BE2C (cell line): ENCODE results near the gene TVP23C.

Experiments
- DNase-seq: peaks from one replicate; pipeline ENCODE4 v3.0.0-alpha.2; 2020
- H3K27me3 ChIP-seq: fragments of 250-450 bp; sonication (Bioruptor Pico); 2 replicates; pipeline ENCODE4 v1.5.1; 2020; ENCODE audit warnings: mild to moderate bottlenecking
- H3K36me3 ChIP-seq: fragments of 250-450 bp; sonication (Bioruptor Pico); 2 replicates; pipeline ENCODE4 v1.5.1; 2020; ENCODE audit warnings: mild to moderate bottlenecking
- H3K4me1 ChIP-seq: fragments of 250-450 bp; sonication (Bioruptor Pico); 2 replicates; pipeline ENCODE4 v1.5.1; 2020
- H3K4me3 ChIP-seq: 2 replicates; pipeline ENCODE4 v1.5.1; 2011; ENCODE audit warnings: low read depth, low read length
- H3K9me3 ChIP-seq: fragments of 250-450 bp; sonication (Bioruptor Pico); 2 replicates; pipeline ENCODE4 v1.5.1; 2020
- TF ChIP-seq, protein P1 (sequence below): IDR thresholded peaks from 2 replicates; pipeline ENCODE4 v1.5.1; 2012; ENCODE audit warnings: mild to moderate bottlenecking, low read depth, low read length

The TVP23C gene

DNA sequence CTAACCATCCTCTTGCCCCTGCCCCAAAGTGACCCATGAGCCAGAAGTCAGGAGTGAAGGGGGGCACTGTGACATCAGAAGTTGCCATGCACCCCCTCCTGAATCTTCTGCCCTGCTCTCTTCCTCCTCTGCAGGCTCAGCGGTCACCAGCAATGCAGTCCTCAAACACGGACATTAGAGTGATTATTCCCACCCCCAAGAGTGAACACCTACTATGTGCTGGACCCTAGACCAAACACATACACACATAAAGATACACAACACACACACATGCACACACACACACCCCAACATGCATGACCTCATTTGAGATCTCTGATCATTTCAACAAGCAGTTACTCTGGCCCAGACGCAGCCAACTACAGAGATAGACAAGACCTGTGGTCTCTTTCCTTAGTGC lies 95.7 kb downstream of the TVP23C start, which contains the start of gene CDRT4:
Gene CDRT4, minus strand, starts transcription at position 30 of the 400 bp plus-strand sequence. CDS start 27,383 bp downstream, outside the sequence.
- TF ChIP-seq, protein P1, sequence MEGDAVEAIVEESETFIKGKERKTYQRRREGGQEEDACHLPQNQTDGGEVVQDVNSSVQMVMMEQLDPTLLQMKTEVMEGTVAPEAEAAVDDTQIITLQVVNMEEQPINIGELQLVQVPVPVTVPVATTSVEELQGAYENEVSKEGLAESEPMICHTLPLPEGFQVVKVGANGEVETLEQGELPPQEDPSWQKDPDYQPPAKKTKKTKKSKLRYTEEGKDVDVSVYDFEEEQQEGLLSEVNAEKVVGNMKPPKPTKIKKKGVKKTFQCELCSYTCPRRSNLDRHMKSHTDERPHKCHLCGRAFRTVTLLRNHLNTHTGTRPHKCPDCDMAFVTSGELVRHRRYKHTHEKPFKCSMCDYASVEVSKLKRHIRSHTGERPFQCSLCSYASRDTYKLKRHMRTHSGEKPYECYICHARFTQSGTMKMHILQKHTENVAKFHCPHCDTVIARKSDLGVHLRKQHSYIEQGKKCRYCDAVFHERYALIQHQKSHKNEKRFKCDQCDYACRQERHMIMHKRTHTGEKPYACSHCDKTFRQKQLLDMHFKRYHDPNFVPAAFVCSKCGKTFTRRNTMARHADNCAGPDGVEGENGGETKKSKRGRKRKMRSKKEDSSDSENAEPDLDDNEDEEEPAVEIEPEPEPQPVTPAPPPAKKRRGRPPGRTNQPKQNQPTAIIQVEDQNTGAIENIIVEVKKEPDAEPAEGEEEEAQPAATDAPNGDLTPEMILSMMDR, result no peak
- no peak for DNase-seq
- no peak within 1 kb of the TSS for H3K4me3 ChIP-seq
- H3K4me1 ChIP-seq, result peaks cover 4% of the 10 kb centered on the region
- no peaks in the 10 kb centered on the region for H3K27me3 ChIP-seq
- H3K36me3 ChIP-seq, result no peaks in the 10 kb centered on the region
- H3K9me3 ChIP-seq, result no peaks in the 10 kb centered on the region

DNA sequence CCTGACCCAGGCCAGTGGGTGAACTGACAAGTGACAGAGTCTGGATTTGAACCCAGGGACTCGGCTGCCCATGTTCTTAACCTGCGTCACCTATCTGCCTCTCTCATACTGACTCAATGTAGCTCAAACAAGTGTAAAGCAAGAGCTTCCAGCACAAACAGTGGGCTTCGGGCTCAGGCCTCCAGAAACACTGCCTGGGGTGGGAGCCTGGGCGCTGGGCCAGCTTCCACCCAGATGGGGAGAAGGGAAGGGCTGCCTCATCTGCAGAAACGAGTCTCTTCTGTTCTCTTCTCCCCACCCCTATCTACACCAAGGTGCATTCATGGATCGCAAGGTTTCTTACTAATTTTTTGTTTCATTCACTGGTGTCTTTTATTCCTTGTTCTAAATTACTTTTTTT lies 97.2 kb downstream of the TVP23C start:
- TF ChIP-seq, protein P1, result no peak
- Histone ChIP-seq H3K27me3 (no peaks in the 10 kb centered on the region), H3K4me1 (peaks cover 4% of the 10 kb centered on the region), H3K4me3 (no peak overlapping the region), H3K36me3 (no peaks in the 10 kb centered on the region), H3K9me3 (no peaks in the 10 kb centered on the region)
- peak; percentile 63 for DNase-seq

DNA sequence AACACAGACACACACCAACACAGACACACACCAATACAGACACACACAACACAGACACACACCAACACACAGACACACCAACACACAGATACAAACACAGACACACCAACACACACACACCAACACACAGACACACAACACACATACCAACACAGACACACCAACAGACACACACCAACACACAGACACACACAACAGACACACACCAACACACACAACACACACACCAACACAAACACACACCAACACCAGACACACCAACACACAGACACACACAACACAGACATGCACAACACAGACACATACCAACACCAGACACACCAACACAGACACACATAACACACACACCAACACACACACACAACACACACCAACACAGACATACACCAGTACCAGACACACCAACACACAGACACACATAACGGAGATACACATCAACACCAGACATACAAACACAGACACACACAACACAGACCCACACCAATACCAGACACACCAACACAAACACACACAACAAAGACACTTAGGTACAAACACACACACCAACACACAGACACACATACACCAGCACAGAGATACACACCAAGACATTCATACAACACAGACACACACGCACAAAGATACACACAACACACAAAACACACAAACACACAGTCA lies 98.1 kb downstream of the TVP23C start:
- TF ChIP-seq, protein P1, result no peak
- H3K4me3 ChIP-seq, result no peak overlapping the region
- no peak for DNase-seq

DNA sequence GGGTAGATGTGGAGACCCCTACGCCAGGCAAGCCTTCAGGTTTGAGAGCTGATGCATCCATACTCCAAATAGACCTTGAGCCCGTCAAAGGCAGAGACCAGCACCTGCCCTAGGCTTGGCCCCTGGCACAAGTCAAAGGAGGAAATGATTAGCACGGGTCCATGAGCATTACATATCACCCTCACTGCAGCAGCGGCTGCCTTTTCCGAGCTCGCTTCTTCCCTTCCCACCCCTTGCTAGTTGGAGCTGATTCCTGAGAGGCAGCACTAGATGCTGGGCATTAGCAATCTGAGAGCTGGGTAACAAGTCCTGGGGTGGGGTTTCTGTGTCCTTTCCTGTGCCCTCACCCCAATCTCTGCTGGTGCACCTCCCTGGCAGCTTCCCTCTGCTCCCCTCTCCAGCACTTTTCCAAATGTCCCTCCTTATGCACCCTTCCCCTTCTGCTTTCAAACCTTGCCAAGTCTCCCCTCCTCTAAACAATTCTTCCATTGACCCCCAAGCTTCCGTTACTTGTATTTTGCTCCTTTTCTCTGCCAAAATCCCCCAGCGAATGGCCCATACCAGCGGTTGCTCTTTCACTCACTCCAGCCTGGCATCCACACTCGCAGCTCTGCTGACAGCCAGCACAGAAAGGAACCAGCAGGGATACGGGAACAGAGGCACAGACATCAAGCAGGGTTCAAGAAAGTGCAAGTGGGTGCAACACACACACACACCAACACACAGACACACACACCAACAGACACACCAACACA lies 98.9 kb downstream of the TVP23C start:
- DNase-seq, result no peak
- Histone ChIP-seq H3K4me1 (peaks cover 1% of the 10 kb centered on the region), H3K27me3 (no peaks in the 10 kb centered on the region), H3K9me3 (no peaks in the 10 kb centered on the region), H3K36me3 (no peaks in the 10 kb centered on the region), H3K4me3 (no peak overlapping the region)
- TF ChIP-seq, protein P1, result no peak

More for the DNA sequence above, 98.1 kb downstream of the TVP23C start:
- peaks cover 4% of the 10 kb centered on the region for H3K4me1 ChIP-seq
- H3K36me3 ChIP-seq, result no peaks in the 10 kb centered on the region
- H3K27me3 ChIP-seq, result no peaks in the 10 kb centered on the region
- H3K9me3 ChIP-seq, result no peaks in the 10 kb centered on the region

DNA sequence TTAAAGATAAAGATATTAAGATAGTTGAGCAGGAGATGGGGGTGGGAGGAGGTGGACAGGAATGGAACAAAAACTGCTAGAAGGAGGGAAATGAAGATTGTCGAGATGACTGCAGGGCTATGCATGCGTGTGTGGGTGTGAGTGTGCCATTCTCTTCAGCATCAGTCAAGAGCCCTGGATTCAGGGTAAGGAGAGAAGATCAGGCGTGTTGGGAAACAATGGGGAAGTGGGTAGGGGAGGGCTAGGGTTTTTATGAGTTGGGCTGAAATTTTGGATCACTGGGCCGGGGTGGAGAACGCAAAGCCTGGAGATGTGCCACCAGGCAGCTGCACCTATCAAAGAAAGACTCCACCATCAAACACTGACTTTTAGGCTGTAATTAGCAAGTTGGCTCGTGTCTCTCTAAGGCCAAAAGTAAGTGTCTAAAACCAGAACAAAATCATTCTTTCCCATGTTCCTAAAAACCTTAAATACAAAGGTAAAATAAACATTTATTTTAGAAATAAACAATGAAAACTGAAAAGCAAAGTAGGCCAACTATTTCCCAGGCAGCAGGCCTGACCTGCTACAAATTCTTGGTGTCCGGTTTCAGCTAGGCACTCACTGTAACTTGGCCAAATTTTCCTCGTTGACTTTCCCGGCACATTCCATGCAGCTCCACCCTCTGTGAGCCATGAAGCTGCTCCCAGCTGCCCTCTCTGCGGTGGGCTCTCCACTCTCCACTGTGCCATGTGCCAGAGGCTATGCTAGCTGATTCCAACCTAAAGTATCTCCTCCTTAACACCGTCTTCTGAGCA lies 100.1 kb downstream of the TVP23C start:
- TF ChIP-seq, protein P1, result no peak
- H3K4me3 ChIP-seq, result no peak overlapping the region
- DNase-seq, result no peak
- no peaks in the 10 kb centered on the region for H3K36me3 ChIP-seq
- H3K27me3 ChIP-seq, result no peaks in the 10 kb centered on the region
- H3K9me3 ChIP-seq, result no peaks in the 10 kb centered on the region
- H3K4me1 ChIP-seq, result no peaks in the 10 kb centered on the region
